ENCODE results near the gene RGS3.
"Not testable (repeated sequence)": the region's sequence is repeated elsewhere in the genome, so short reads cannot be mapped to it uniquely, and the experiment has no call there.

RGS3 gene

DNA sequence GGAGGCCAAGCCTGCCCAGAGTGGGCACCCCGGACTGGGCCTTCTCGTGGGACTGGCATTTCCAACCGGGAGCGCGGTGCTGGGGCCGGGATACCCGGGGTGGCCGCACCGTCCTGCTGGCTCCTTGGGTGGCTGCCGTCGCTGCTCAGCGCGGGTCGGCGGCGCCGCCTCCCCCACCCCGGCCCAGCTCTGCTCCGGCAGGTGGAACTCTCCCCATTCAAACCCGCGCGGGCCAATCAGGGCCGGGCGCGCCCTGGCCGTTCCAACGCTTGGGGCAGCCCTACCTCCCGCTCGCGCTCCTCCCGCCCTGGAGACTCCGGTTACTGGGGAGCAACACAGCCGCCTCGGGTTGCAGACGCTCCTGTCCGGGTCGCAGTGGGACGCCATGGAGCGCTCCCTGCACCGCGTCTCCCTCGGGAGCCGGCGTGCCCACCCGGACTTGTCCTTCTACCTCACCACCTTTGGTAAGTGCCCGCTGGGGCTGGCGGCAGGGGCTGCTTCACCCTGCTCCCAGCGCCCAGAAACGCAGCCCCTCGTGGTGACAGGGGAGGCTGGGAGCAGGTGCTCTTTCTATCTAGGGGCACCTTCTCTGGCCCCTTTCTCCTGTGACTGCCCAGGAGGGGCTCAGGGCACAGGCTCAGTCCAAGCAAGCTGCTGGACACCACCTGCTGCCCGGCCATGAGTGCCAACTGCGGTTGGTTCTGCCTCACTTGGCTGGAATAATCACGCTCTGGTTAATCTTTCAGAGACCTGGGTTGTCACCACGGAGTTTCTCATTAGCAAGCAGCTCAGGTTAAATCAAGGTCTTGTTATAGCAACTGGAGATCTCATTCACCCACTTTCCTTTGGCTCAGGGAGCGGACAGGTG, at the start of gene RGS3:
Gene RGS3, plus strand, starts transcription at position 310 of the 868 bp plus-strand sequence. Its CDS starts 76 bp downstream, at position 386.
- DNase-seq (ENCODE audit: low spot score) = no peak

DNA sequence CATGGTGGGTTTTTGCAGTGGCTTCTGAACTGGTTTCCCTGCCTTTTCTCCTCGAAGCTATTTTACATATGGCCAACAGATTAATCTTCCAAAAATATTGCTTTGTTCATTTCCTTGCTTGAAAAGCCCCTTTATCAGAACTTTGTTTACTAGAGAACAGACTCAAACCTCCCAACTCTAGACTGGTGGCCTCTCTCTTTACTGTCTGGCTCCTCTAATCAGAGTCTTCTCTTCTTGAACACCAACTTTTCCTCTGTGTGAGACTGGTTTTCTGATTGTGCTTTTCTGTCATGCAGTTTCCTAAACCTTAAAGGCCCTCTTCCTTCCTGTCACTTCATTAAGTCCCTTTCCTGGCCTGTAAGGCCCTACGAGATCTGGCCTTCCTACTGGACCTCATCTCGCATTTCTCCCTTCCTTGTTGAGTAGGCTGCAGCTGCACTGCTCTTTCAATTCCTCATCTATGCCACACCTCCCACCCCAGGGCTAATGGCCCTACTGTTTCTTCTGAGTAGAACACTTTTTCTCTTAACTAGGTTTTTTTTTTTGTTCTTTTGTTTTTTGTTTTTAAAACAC, 47.3 kb upstream of the RGS3 start:
- no peak for DNase-seq (ENCODE audit: low spot score)

DNA sequence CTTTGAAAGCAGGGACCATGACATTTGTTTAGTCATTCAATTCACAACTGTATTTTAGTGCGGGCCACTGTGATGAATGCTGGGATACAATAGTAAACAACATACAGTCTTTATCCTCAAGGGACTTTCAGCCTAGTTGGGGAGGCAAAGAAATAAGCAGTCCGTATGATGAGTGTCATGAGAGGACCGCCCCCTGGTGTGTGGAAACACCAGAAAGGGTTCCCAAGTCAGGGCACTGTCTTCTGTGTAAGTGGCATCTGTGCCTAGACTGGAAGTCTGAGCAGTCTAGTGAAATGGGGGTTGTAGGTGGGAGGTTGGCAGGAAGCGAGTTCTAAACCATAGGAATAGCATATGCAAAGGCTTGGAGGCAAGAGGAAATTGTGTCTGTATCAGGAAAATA, 46.2 kb upstream of the RGS3 start:
- DNase-seq (ENCODE audit: low spot score) = no peak

- DNase-seq (ENCODE audit: low spot score) = no peak
Observed at GRCh38 chr9:113421726-113422125, 41.8 kb upstream of the RGS3 start.

DNA sequence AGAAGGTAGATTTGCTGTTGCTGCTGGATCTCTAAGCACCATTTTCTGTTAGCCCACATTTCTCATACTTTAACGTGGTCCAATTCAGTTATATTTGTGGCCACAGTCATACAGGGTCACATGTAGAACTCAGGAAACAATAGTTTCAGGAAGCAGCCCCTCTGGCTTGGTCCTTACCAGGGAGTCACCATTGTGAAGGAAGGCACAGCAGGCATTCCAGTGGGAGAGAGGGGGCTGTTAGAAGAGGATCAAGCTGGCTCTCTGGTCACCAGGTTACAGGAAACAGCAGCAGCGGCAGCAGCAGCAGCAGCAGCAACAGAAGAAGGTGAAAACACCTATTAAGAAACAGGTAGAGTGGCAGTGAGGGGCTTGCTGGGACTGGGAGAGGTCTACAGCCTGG, 38.5 kb upstream of the RGS3 start:
- DNase-seq (ENCODE audit: low spot score) = no peak

GRCh38 chr9:113426701-113427100, 36.8 kb upstream of the RGS3 start:
- DNase-seq (ENCODE audit: low spot score) = no peak

DNA sequence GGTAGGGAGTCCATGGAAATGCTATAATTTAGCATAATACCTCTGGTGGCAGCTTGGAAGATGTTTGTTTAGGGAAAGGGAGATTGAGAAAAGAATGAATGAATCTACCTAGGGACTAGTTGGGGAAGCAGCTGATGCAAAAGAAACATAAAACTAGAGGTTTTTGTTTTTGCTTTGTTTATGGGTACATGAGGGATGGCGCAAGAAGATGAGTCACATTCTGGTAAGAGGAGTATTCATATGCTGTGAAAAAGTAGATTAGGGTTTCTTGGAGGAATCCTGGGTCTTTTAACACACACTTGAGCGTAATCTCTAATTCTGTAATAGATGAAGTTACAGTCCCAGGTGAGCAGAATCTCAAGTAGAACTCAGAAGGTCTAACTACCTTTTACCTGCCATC, 35.9 kb upstream of the RGS3 start:
- no peak for DNase-seq (ENCODE audit: low spot score)

DNA sequence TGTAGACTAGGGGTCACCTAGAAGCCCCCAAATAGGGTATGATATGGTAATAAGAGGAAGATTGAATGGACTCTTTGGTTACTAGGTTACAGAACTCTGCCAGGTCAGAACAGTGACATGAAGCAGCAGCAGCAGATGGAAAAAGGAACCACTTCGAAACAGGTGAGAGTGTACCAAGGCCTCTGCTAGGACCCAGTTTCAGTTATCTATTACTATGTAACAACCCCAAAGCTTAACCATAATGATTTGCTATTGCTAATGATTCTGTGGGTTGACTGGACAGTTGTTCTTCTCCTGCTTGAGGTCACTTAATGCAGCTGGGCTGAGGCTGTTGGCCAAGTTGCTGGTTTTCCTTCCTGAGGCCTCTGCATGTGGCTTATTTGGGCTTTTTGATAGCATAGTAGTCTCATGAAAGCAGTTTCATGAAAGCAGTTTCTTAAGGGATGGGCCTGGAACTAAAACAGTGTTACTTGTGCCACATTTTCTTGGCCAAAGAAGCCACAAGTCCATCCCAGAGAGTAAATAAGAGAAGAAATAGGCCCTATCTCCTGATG, 35.4 kb upstream of the RGS3 start:
- DNase-seq (ENCODE audit: low spot score) = no peak

DNA sequence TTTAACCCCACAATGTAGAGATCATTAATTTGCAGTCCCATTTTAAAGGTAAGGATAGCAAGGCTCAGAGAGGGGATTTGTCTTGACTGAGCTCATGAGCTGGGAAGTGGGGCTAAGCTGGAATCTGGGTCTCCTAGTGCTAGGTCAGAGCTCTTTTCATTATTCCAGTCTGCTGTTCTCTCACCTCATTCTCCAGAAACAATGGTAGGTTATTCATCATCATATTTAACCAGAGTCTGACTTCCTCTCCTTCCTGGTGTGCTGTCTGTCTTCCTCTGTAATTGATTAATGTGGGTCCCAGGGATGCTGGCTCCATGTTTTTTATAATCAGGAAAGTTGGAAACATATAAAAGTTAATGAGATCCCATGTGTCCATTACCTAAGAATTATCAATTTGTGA, 32.3 kb upstream of the RGS3 start:
- DNase-seq (ENCODE audit: low spot score) = no peak

DNA sequence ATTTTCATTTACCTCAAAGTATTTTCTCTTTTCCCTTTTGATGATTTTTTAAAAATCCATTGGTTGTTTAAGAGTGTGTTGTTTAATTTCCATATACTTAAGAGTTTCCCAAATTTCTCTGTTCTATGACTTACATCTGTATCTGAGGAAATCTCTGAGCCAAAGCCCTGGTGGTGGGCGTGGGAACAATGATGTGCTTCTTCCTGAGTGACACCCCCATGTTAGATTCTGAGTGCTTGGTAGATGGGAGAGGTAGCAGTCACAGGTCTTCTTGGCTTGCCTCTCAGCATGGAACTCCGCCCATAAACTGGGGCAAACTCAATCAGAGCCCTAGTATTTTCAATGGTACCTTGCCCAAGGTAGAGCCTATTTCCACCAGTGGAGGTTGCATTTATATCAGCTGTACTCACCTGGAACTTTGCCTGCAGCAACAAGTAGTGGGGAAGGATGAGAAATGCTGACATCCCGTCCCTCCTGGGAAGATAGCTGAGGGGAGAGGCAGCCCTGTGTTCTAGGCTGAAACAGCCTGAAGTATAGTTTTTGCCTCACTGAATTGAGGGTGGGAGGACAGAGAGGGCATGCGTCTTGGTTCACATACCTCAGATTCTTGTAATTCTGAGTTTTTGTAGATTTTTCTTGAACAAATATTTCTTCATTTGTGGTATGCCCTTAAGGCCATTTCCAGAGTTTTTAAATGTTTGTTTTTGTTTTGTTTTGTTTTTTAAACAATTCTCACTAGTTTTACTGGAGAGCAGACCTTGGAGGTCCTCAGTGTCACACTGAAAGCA, 26.6 kb upstream of the RGS3 start:
- no peak for DNase-seq (ENCODE audit: low spot score)

GRCh38 chr9:113437716-113438115, 25.8 kb upstream of the RGS3 start:
- not testable (repeated sequence) for DNase-seq (ENCODE audit: low spot score)

DNA sequence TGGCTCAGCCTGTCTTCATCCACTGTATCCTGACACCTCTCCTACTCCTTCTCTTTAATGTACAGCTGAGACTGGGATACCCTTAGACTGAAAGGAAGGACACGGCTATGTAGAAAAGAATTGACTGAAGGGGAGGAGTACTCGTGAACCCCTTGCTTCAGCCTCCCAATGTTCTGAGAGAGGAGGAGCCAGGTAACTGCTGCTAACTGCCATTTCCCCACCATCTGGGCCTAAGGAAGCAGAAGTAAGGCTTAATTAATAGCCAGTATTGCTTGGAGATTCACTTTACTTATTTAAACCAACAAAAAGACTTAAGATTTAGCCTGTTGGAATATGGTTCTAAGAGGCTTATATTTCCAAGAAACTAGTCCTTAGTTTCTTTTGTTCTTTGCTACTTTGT, 18.8 kb upstream of the RGS3 start:
- no peak for DNase-seq (ENCODE audit: low spot score)

- peak; percentile 25 for DNase-seq (ENCODE audit: low spot score)
Observed at GRCh38 chr9:113446323-113446740, 17.2 kb upstream of the RGS3 start.

- DNase-seq (ENCODE audit: low spot score) = no peak
Observed at GRCh38 chr9:113449376-113449775, 14.2 kb upstream of the RGS3 start.

DNA sequence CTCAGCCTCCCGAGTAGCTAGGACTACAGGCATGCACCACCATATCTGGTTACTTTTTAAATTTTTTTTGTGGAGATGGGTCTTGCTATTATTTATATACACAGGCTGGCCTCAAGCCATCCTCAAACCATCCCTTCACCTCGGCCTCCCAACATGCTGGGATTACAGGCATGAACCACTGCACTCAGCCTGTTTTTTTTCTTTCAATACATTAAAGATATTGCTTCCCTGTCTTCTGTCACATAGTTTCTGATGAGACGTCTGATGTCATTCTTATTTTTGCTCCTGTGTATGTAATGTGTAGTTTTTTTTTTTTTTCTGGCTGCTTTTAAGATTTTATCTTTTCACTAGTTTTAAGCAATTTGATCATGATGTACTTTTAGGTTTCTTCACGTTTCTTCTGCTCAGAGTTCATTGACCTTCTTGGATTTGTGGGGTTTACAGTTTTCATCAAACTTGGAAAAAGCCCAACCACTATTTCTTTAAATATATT, 11.4 kb upstream of the RGS3 start:
- no peak for DNase-seq (ENCODE audit: low spot score)

DNA sequence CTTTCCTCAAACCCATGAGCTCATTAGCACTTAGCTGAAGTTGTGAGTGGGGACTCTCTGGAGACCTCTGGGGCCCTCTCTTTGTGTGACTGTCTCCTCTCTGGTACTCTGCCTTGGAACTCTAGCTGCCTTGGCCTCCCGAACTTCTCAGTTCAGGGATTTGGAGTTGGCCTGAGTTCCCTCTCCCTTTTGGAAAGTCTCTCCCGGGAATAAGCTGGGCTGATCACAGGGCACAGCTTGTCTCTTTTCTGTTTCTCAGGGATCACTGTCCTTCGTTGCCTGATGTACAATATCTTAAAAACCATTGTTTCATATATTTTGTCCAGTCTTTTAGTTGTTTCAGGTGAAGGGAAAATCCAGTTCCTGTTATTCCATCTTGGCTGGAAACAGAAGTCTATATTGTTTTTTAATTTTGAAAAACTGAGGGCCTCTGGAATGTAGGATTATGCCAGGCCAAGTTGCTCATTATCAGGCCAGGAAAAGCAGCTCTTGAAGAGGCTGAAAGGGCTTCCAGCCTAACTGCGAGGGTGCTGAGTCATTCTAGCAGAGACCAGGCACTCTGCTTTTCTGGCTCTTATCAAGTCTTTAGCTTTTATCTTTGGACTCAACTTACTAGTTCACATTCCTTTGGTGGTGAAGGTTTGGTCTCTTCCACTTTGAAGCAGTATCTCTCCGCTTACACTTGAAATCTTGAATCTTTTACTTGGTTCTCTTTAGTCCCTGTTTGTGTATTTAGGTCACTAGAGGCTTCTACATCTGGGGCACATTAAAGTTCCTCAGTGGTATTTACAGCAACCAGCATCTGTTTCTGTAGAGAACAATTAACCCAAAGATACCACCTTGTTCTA, 8.4 kb upstream of the RGS3 start:
- DNase-seq (ENCODE audit: low spot score) = no peak

GRCh38 chr9:113456235-113456634, 7.3 kb upstream of the RGS3 start:
- no peak for DNase-seq (ENCODE audit: low spot score)

GRCh38 chr9:113461285-113461684, 2.2 kb upstream of the RGS3 start:
- DNase-seq (ENCODE audit: low spot score) = no peak

- no peak for DNase-seq (ENCODE audit: low spot score)
Observed at GRCh38 chr9:113461943-113462342, 1.6 kb upstream of the RGS3 start.

GRCh38 chr9:113462781-113463286, 693 bp upstream of the RGS3 start:
- no peak for DNase-seq (ENCODE audit: low spot score)

GRCh38 chr9:113464286-113464660, 746 bp downstream of the RGS3 start:
- DNase-seq (ENCODE audit: low spot score) = no peak
